Ovary (tissue), 9 donors: ENCODE results near the gene BTC. TPM values are rescaled to one million over a fixed set of nuclear protein-coding genes. Genes with fewer than 3 reads are reported as not detected.

ENCODE experiments used
- DNase-seq, 5 donors: peaks; one replicate each; pipeline ENCODE4 v3.0.0-alpha.2; 2019 to 2020
- H3K27ac ChIP-seq, 2 donors: fragments of 200-600 bp; one replicate each; pipeline versions ENCODE4 v1.5.1 to v1.8.0; 2019 to 2022
- H3K27me3 ChIP-seq: fragments of 200-600 bp; one replicate; pipeline ENCODE4 v1.8.0; 2022
- H3K36me3 ChIP-seq: fragments of 200-600 bp; sonication (generic); one replicate; pipeline ENCODE4 v1.5.1; 2019
- H3K4me1 ChIP-seq: one replicate; pipeline ENCODE4 v1.8.1; 2013; ENCODE audit warnings: mild to moderate bottlenecking, moderate library complexity; ENCODE audit not compliant: insufficient read depth
- H3K4me3 ChIP-seq: fragments of 200-600 bp; sonication (generic); one replicate; pipeline ENCODE4 v1.5.1; 2017
- H3K9me3 ChIP-seq, 2 donors: fragments of 200-600 bp in 1 of 2; sonication (generic) in 1 of 2; one replicate each; pipeline versions ENCODE4 v1.5.1 to v1.8.1; 2013 to 2019; ENCODE audit warnings: mild to moderate bottlenecking in 1 of 2, moderate library complexity in 1 of 2
- CTCF ChIP-seq, 3 donors: fragments of 450-650 bp in 2 of 3; fragments of 200-600 bp in 1 of 3; IDR thresholded peaks; one replicate each; pipeline versions ENCODE4 v1.5.1 to v1.8.0; 2016 to 2022; ENCODE audit warnings: antibody characterized with exemption in 3 of 3, mild to moderate bottlenecking in 1 of 3
- EP300 ChIP-seq: sonication (generic); formaldehyde crosslinking; IDR thresholded peaks from one replicate; pipeline ENCODE4 v1.6.1; 2017; ENCODE audit warnings: antibody characterized with exemption
- POLR2A ChIP-seq: fragments of 450-650 bp; IDR thresholded peaks from one replicate; pipeline ENCODE4 v1.6.1; 2017; ENCODE audit warnings: antibody characterized with exemption, mild to moderate bottlenecking, moderate library complexity
- WGBS, 3 donors: extraction: QIAGEN DNeasy Blood & Tissue Kit in 1 of 3; methylation state at CpG; one replicate each; pipeline versions ENCODE4 v1.1.5 to v1.1.7; 2013 to 2017; 5-methylcytosine and 5-hydroxymethylcytosine counted together
- intact Hi-C, 4 donors: fragments of 100-400 bp; cut with DNase I; formaldehyde crosslinking; loops; one replicate each; pipeline versions ENCODE4 v1.11.0 to v1.15.1; 2022 to 2023
- polyA plus RNA-seq, 2 donors: library from polyadenylated mRNA; stranded (reverse); fragments of 200-250 nt in 1 of 2; fragments of 350-450 nt in 1 of 2; fragmentation: Illumina TruSeq in 1 of 2; extraction: RNeasy Lipid Tissue Mini Kit (QIAGEN cat#74804) in 1 of 2; gene quantifications; one replicate each; pipeline ENCODE4 v1.2.3, GENCODE V29; 2013 to 2014
- total RNA-seq, 7 donors: library from RNA; depleted of rRNA in 2 of 7; stranded (reverse); fragments of >200 nt in 2 of 7; fragmentation: NEBNext Ultra II Directional in 3 of 7; extraction: Animal tissue kit (Norgen Biotek cat#: 25700) in 3 of 7; gene quantifications; one replicate each; pipeline versions ENCODE4 v1.1.0 to v1.2.4, GENCODE V29; 2016 to 2023
- donor health status: DM: no; HTN: no; CAD: no; lungs with moderate emphysema.
- donor health status: DM: no; HTN: no; CAD: no.
- donor health status: Bipolar disorder and iron deficiency.
- donor health status: DM: yes; HTN: yes; CAD: no.
- donor health status: DM: no; HTN: no; CAD: no.
- donor health status: DM: yes; HTN: yes; CAD: no.

The BTC gene
- total and polyA plus RNA-seq, 9 donors = 0.24 to 30.0 (median 0.97) TPM

- Histone ChIP-seq H3K27me3 (no peaks in the 10 kb centered on the region), H3K27ac (no peak overlapping the region), H3K9me3 (no peaks in the 10 kb centered on the region), H3K36me3 (no peaks in the 10 kb centered on the region), H3K4me1 (no peaks in the 10 kb centered on the region), H3K4me3 (no peak overlapping the region)
- TF ChIP-seq CTCF (IDR thresholded peaks at IDR 0.05) (no peak), POLR2A (no peak), EP300 (no peak)
- intact Hi-C loops = no loop called here
- 84 to 90% (median 84%) methylated on average over 4 of the region's 4 CpGs for WGBS, 3 donors
- DNase-seq = no peak
Observed at GRCh38 chr4:74770226-74770910, 24.0 kb downstream of the BTC start.

GRCh38 chr4:74768857-74769525, 25.3 kb downstream of the BTC start:
- Histone ChIP-seq H3K4me3 (no peak overlapping the region), H3K9me3 (no peaks in the 10 kb centered on the region), H3K27ac (no peak overlapping the region), H3K27me3 (no peaks in the 10 kb centered on the region), H3K4me1 (no peaks in the 10 kb centered on the region), H3K36me3 (no peaks in the 10 kb centered on the region)
- intact Hi-C loops = no loop called here
- no peak for DNase-seq
- TF ChIP-seq EP300 = no peak
- no peak for TF ChIP-seq POLR2A
- no peak for TF ChIP-seq CTCF (IDR thresholded peaks at IDR 0.05)
- WGBS, 3 donors = 30 to 45% (median 35%) methylated on average over 2 of the region's 2 CpGs

GRCh38 chr4:74764119-74764518, 30.2 kb downstream of the BTC start:
- TF ChIP-seq EP300 (no peak), CTCF (IDR thresholded peaks at IDR 0.05) (no peak), POLR2A (no peak)

DNA sequence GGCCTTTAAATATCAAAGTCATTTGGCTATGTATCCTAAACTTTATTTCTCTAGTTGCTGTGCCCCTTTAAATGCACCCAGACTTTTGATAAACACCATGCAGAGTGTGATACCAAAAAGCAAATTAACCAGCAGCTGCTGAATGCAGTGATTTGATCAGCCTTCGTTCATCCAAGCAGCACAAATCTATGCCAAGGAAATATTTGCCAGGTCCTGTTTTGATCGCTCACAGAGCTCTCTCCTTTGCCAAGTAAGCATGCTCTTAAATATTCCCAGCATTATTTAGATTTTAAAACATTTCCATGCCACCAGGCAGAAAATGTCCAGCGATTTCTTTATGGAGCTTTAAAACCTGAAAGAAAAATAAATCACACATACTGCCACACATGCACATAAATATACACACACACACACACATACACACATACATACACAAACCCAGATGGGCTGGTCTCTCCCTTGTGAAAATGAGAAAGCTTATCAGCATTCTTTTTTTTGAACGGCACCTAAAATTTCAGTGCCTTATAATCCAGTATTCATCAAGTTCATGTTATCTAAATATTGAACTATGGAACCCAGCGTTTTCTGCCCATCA, 35.7 kb downstream of the BTC start:
- H3K4me1 ChIP-seq = no peaks in the 10 kb centered on the region
- no peaks in the 10 kb centered on the region for H3K27me3 ChIP-seq
- no peak overlapping the region for H3K27ac ChIP-seq
- no peak for DNase-seq
- no peaks in the 10 kb centered on the region for H3K36me3 ChIP-seq
- no peak overlapping the region for H3K4me3 ChIP-seq
- 24 to 32% (median 32%) methylated on average over 5 of the region's 5 CpGs for WGBS, 3 donors
- no peaks in the 10 kb centered on the region for H3K9me3 ChIP-seq
- intact Hi-C loops = no loop called here
- no peak for TF ChIP-seq EP300
- no peak for TF ChIP-seq POLR2A
- TF ChIP-seq CTCF (IDR thresholded peaks at IDR 0.05) = no peak

More at GRCh38 chr4:74764119-74764518, 30.2 kb downstream of the BTC start:
- no peaks in the 10 kb centered on the region for H3K9me3 ChIP-seq
- H3K27ac ChIP-seq = no peak overlapping the region
- H3K4me1 ChIP-seq = no peaks in the 10 kb centered on the region
- H3K4me3 ChIP-seq = no peak overlapping the region
- DNase-seq = no peak
- intact Hi-C loops = no loop called here
- H3K27me3 ChIP-seq = no peaks in the 10 kb centered on the region
- WGBS, 3 donors = 83 to 89% (median 83%) methylated on average over 2 of the region's 2 CpGs
- H3K36me3 ChIP-seq = no peaks in the 10 kb centered on the region
